Stimulated activated CD4-positive, alpha-beta T cell treated with anti-CD3 and anti-CD28 coated beads, Interleukin-12 subunit alpha, Interleukin-12 subunit beta, amount 100 ng/mL, for 24 hours (primary cell): ENCODE data around the gene NOP9.
"Not testable (repeated sequence)": the region's sequence is repeated elsewhere in the genome, so short reads cannot be mapped to it uniquely, and the experiment has no call there.

Experiments used
- DNase-seq, 2 experiments: peaks; one replicate each; pipeline ENCODE4 v3.0.0-alpha.2; 2020; ENCODE audit warnings: low read depth in 2 of 2

The NOP9 gene

GRCh38 chr14:24325963-24326362, 26.3 kb downstream of the NOP9 start:
- no peak for DNase-seq

DNA sequence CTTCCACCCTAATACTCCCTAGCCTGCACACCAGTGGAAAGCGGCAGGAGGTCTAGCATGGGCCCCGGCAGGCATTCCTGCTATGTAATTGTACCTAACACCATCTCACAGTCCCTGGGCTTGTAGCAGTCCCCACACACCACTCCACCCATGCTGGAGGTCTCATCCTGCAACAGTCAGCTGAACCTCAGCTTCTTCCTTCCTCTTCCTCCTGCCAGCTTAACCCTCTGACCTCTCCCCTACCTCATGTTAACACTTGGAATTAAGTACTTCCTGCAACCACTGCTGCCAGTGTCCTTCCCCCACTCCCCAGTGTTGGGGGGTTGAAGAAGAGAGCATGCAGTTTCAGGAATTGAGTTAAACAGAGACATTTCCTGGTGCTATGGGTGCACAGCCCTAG, 27.7 kb downstream of the NOP9 start:
- no peak for DNase-seq

DNA sequence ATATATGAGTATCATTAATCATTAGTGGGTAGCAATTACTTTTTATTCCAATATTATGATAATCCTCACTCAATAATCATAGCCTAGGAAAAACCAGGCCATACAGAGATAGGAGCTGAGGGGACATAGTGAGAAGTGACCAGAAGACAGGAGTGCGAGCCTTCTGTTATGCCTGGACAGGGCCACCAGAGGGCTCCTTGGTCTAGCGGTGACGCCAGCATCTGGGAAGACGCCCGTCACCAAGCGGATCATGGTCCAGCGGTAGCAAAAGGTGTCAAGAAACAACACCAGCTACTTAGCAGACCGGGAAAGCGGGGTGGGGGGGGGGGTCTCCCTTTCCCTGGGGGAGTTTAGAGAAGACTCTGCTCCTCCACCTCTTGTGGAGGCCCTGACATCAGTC, 28.3 kb downstream of the NOP9 start:
- not testable (repeated sequence) for DNase-seq

DNA sequence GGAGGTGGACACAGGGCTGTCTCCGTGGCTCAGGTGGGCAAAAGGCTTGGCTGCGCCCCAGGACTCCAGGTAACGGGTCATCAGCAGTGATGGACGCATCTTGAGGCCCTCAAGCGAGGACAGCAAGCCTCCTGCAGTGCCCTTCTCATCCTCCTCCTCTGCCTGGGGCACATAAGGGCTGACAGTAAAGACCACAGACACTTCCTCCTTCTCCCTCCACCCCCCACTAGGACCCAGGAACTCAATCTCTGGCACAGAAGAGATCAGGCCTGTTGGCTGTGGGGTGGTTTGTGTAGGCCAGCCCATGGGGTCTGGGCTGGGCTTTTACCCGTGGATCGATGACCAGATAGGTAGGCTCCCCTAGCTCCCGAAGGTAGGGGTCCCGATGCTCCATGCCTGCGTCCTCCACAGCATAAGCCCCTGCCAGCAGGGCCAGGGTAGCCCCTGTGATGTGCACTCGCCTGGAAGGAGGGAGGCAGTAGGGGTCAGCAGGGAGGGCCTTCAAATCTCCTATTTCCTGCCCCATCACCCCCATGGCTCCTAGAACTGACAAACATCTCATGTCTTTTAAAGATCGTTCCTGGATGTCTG, 29.5 kb downstream of the NOP9 start:
- no peak for DNase-seq

- no peak for DNase-seq
Measured at GRCh38 chr14:24329736-24330135, 30.1 kb downstream of the NOP9 start.

DNA sequence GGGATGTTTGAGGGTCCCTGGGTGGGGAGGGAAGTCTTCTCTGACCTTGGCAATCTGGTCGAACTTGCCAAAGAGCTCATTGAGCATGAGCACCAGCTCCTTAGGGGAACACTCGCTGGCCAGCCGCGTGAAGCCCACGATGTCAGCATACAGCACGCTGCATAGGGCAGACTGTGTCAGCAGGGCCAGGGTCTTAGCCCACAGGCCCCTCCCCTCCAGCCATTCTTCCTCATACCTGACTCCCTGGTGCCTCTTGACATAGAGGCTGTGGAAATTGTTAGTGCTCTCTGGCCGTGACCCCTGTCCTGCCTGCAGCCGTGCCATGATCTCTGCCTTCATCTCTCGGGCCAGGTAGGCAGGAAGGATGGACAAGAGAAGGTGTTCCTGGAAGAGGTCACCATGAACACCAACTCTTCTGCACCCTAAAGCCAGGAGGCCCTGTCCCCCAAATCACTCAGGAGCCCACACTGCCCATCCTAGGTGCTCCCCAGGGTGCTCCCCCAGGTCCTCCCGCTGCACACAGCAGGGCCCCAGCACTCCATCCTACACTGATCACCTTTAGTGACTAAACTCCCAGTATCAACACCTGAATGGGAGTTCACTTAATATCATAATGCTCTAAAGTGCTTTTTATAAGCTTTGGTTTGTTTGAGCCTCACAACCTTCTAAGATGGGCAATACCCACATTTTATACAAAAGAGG, 31.5 kb downstream of the NOP9 start:
- no peak for DNase-seq

DNA sequence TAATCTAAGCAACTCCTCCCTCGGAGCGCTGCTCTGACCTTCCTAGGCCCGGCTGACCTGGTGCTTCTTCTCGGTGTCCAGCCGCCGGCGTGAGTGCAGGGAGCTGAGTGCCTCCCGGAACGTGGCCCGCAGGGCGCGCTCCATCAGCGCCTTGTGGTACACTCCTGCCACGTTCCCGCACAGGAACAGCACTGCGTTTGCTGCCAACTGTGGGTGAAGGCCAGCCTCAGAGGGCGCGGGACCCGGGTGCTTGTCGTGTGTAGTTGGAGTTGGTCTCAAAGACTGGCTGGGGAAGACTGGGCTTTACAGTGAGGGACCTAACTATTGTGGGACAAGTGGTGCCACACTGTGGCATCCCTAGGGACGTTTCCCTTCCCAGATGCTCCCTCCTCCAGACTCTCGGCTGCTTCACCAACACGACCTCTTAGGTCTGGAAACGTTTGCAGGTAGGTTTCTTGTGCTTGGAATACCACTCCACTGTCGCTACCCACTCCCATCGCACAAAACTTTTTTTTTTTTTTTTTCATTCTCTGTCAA, 32.1 kb downstream of the NOP9 start:
- DNase-seq: no peak

DNA sequence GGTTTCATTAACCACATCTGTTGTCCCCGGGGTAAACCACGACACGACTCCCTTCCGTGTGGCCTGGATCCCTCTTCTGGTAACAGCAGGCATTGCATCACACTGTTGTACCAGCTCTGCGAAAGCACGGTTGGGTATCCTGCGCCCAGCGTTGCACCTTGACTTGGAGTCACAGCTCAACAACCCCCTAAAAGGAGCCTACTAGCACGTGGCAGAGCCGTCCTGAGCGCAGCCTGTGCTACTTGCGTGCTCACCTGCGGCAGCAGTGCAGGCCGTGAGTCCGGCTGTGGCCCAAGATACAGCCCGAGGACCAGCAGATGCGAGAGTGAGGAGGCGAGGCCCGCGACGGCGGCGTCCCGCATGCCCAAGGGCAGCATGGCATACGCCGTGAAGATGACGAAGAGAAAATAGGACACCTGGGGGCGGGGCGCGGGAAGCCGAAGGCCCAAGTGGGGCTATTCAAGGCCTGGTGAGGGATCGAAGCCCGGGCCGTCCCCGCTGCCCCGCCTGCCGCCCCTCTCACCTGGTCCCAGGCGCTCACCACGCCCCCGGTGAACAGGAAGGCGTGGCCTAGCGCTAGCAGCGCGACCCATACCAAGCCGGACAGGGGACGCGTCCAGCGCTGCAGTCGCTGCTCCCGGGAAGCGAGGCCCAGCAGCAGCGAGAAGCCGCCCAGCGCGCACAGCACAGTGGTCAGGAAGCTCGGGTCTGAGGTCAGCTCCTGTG, 32.8 kb downstream of the NOP9 start:
- peak; percentile 62 to 76 for DNase-seq

DNA sequence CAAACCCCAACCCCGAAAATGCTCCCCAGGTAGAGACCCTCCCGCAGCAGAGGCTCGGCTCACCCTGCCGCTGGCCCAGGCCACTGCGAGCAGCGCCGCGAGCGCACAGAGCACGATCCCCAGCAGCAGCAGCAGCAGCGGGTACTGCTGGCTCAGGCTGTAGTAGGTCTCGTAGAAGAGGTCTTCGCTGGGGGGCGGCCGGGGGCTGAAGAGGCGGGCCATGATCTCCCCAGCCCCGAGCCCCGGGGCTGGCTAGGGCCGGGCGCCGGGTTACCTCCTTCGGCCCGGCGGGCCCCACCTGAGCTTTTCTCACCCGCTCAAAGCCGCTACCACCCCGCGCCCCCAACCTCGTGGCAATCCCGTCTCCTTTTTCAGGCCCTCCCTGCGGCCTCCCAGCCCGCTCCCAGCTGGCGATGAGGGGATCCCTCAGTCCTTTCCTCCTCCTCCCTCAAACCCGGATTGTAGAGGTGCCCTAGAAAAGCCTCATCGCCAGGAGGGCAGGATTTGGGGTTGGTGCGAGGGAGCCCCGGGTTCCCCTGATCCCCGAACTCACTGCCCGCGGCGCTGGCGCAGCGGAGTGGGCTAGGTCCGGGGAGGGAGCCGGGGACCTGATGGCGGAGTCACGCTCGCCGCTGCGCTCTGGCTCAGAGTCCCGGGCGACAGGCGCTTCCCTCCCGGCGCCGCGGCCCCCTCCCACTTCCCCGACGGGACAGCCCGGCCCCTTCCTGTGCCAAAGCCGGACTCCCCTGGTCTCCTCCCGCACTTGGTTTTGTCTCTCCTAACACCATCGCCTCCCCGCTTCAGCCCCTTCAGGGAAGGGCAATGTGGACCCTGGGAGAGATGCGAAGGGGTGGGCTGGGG, 35.0 kb downstream of the NOP9 start, which contains the start of gene ADCY4:
TSS of gene ADCY4 (minus strand) at position 641 of the 861 bp plus-strand sequence. CDS start at position 222, 419 bp downstream.
- no peak for DNase-seq

DNA sequence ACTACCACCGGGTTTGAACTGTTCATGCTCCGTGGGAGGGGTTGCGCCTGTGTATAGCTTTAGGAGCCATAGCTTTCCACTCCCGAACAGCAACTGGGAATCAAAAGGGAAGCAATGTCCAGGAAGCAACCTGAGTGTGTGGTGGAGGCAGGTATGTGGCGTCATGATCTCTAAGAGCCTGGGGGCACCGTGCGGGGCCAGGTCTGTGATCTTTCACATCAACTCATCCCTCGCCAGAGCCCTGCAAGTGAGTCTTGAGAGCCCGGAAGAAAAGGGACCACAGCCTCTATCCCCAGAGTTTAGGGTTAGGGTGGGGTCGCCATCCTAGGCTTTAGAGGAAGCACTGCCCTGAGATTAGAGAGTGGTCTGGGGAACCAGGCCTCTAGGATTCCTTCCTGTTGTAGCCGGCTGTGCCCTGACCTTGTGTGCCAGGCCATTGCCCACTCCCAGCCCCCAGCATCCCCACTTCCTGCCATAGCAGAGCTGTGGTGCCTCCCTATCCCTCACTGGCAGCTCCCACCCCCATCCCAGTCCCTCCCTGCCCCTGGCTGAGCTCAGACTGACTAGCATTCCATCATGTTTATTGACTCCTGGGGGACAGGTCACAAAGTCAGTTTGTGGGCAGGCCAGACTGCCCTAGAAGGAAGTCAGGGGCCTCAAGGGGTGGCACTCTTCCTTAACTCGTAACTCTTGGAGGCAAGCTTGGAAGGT, 36.0 kb downstream of the NOP9 start:
- no peak for DNase-seq

GRCh38 chr14:24337144-24337823, 37.6 kb downstream of the NOP9 start:
- DNase-seq: no peak

- no peak for DNase-seq
Measured at GRCh38 chr14:24337824-24338175, 38.1 kb downstream of the NOP9 start.

DNA sequence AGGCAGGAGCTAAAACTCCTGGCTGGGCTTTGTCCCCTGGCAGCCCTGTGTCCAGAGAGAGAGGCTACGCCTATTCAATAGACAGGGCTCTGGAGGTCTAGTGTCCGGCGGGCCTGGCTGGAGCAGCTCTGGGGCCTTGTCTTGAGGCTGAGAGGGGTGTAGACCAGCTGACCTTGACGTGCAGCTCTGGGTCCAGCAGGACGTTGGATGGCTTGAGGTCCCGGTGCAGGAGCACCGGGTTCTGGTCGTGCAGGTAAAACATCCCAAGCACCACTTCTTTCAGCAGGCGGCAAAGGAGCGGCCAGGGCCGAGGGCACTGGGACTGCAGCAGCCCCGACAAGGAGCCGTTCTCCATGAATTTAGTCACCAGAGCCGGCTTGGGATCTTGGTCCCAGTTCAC, 39.2 kb downstream of the NOP9 start:
- no peak for DNase-seq

DNA sequence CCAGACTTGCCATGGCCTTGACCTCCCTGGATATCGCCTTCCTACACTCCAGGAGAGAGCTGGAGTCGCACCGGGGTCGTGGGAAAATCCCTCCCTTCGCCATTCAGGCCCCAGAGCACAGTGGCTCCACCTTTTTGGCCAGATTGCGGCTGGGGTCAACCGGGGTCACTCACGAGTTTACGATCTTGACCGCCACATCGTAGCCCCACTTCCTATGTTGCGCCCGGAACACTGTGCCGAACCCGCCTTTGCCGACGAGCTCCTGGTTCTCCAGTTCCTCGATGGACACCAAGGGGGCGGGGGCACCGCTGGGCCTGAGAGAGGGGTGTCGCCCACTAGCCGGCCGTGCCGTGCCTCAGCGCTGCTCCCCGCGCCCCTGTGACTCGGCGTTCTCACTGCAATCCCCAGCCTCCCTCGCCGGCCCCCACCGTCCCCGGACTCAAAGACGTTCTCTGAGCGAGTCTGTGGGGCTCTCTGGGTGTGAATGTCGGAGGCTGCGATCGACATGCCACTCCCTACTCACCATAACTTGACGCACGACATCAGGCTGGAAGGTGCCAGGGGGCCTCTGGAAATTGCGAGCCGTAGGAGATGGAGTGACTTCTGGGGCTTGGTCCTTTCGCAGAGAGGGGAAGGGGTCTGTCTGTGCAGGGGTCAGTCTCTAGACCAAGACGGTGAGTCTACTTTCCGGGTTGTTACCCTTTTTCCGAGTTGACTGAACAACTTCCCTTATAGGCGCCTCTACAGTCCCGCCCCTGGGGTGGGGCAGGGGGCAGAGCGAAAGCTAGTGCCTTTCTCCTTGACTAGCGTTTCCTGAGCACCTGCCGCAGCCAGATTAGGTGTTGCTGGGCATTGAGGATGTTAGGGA, 39.9 kb downstream of the NOP9 start, which contains the start of gene RIPK3:
TSS of gene RIPK3 (minus strand) at position 708 of the 868 bp plus-strand sequence. CDS start at position 543, 165 bp downstream.
- peak in 1 of 2 experiments; percentile 60 for DNase-seq

DNA sequence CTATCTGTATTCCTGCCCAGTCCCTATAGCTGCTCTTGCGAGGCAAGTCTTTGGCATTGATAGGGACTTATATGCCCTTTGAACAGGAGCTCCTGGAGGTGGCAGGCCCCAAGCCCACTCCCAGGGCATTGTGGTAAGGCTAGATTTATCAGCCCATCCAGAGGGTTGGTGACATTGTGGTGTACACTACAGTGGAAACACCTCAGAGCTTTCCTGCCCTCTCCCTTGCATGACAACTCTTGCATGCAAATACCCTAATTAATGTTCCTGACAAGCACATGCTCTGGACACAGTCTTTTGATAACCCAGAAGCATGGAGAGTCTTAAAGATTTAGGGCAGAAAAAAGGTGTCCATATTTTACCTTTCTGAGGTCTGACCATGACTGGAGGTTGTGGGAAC, 41.0 kb downstream of the NOP9 start:
- DNase-seq: no peak

GRCh38 chr14:24342889-24343288, 43.2 kb downstream of the NOP9 start:
- no peak for DNase-seq

- no peak for DNase-seq
Measured at GRCh38 chr14:24343795-24344660, 44.4 kb downstream of the NOP9 start.

DNA sequence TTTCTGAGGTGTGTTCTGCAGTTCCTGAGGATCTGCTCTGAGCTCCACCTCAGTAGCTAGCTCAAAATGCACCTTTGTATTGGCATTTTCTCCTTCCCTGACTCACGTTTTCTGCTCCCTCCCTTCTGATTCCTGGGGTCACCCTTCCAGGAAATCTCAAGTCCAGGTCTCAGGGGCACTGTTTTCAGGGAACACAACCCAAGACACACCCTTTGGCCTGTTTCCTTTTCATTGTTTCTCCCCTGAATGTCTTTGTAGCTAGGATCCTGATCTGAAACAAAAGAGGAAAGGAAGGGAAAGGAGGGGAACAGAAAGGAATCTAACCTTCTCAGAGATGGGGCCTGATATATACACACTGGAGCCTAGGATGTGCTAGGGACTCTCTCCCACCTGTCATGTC, 47.5 kb downstream of the NOP9 start:
- DNase-seq: no peak
